IMR-90 (cell line): Measurements from ENCODE around the gene ALDH18A1. TPM values are rescaled to one million over a fixed set of nuclear protein-coding genes. Genes with fewer than 3 reads are reported as not detected.

ENCODE experiments used
- ATAC-seq: fragments of 200-7000 bp; cut with Tn5 transposase; 2 replicates; pipeline ENCODE4 v1.9.1; 2020; ENCODE audit warnings: low read depth, mild to moderate bottlenecking, moderate library complexity
- BruUV-seq: library from RNA; stranded (reverse); fragments of 400-500 nt; replicated peaks from 2 replicates; lab custom pipeline; 2021; lab: Mats Ljungman, UMichigan
- CTCF ChIA-PET: fragments of 300-600 bp; formaldehyde crosslinking; extraction: SDS; loops from one replicate; lab custom pipeline; 2021; ENCODE audit warnings: antibody characterized with exemption; lab: Yijun Ruan, JAX
- POLR2A ChIA-PET: fragments of 300-600 bp; sonication (Branson Sonifier 250); formaldehyde crosslinking; loops from one replicate; lab custom pipeline; 2022; ENCODE audit warnings: antibody characterized with exemption; ENCODE audit not compliant: unreplicated experiment; lab: Charles Lee
- DNase-seq: peaks from one replicate; pipeline ENCODE4 v3.0.0; 2013
- H2AFZ ChIP-seq: replicated peaks from 2 replicates; pipeline ENCODE3; 2013; ENCODE audit warnings: low read length, mild to moderate bottlenecking; ENCODE audit not compliant: poor library complexity
- H2AK5ac ChIP-seq: 2 replicates; pipeline ENCODE4 v1.6.1; 2013; ENCODE audit warnings: low read depth, low read length, inconsistent platforms
- H2AK9ac ChIP-seq: replicated peaks from 2 replicates; pipeline ENCODE3; 2013; ENCODE audit warnings: mild to moderate bottlenecking, low read depth, low read length, moderate library complexity; ENCODE audit not compliant: poor library complexity
- H2BK120ac ChIP-seq: 2 replicates; pipeline ENCODE4 v1.6.1; 2013; ENCODE audit warnings: low read depth, low read length, inconsistent platforms
- H2BK15ac ChIP-seq: 3 replicates; pipeline ENCODE4 v1.6.1; 2013; ENCODE audit warnings: low read depth, low read length, inconsistent platforms
- H2BK20ac ChIP-seq: 2 replicates; pipeline ENCODE4 v1.6.1; 2013; ENCODE audit warnings: low read depth, mild to moderate bottlenecking, inconsistent platforms, low read length, moderate library complexity
- H2BK5ac ChIP-seq: 2 replicates; pipeline ENCODE4 v1.6.1; 2013; ENCODE audit warnings: mild to moderate bottlenecking, low read depth, low read length, inconsistent platforms; ENCODE audit not compliant: poor library complexity, severe bottlenecking
- H3K14ac ChIP-seq: replicated peaks from 2 replicates; pipeline ENCODE4 v1.6.1; 2013; ENCODE audit warnings: low read depth, low read length, inconsistent platforms
- H3K18ac ChIP-seq: 2 replicates; pipeline ENCODE4 v1.6.1; 2013; ENCODE audit warnings: low read depth, low read length, control low read depth
- H3K23ac ChIP-seq: 2 replicates; pipeline ENCODE4 v1.6.1; 2013; ENCODE audit warnings: low read depth, low read length, inconsistent platforms
- H3K27ac ChIP-seq: 2 replicates; pipeline ENCODE4 v1.5.1; 2013; ENCODE audit warnings: mild to moderate bottlenecking, control low read depth, low read length; ENCODE audit not compliant: insufficient read depth
- H3K27me3 ChIP-seq: 2 replicates; pipeline ENCODE4 v1.6.1; 2013; ENCODE audit warnings: low read length; ENCODE audit not compliant: control insufficient read depth, insufficient read depth
- H3K36me3 ChIP-seq: 2 replicates; pipeline ENCODE4 v1.6.1; 2013; ENCODE audit warnings: low read length, mixed read lengths; ENCODE audit not compliant: control insufficient read depth, insufficient read depth
- H3K4ac ChIP-seq: 2 replicates; pipeline ENCODE4 v1.6.1; 2013; ENCODE audit warnings: low read depth, low read length, inconsistent platforms
- H3K4me1 ChIP-seq: 2 replicates; pipeline ENCODE4 v1.6.1; 2013; ENCODE audit warnings: low read length, mixed read lengths; ENCODE audit not compliant: control insufficient read depth, insufficient read depth
- H3K4me2 ChIP-seq: 2 replicates; pipeline ENCODE4 v1.6.1; 2013; ENCODE audit warnings: low read depth, mild to moderate bottlenecking, control low read depth, low read length, moderate library complexity
- H3K4me3 ChIP-seq: 2 replicates; pipeline ENCODE4 v1.5.1; 2013; ENCODE audit warnings: low read depth, mild to moderate bottlenecking, control low read depth, low read length, moderate library complexity; ENCODE audit not compliant: insufficient read depth
- H3K56ac ChIP-seq: 2 replicates; pipeline ENCODE4 v1.6.1; 2013; ENCODE audit warnings: low read length, inconsistent platforms; ENCODE audit not compliant: insufficient read depth; ENCODE audit errors: extremely low read depth
- H3K79me1 ChIP-seq, 2 experiments: 2 replicates each; pipeline ENCODE4 v1.6.1; 2013; ENCODE audit warnings: low read length in 2 of 2, inconsistent platforms in 1 of 2, low read depth in 1 of 2
- H3K9ac ChIP-seq: 2 replicates; pipeline ENCODE4 v1.6.1; 2013; ENCODE audit warnings: low read depth, low read length, control low read depth
- H3K9me1 ChIP-seq: 2 replicates; pipeline ENCODE4 v1.6.1; 2013; ENCODE audit warnings: low read length, inconsistent platforms; ENCODE audit not compliant: insufficient read depth
- H3K9me3 ChIP-seq: 2 replicates; pipeline ENCODE4 v1.6.1; 2013; ENCODE audit warnings: low read length; ENCODE audit not compliant: control insufficient read depth, insufficient read depth
- H4K20me1 ChIP-seq: 2 replicates; pipeline ENCODE4 v1.6.1; 2013; ENCODE audit warnings: low read length, inconsistent platforms; ENCODE audit not compliant: insufficient read depth
- H4K5ac ChIP-seq: 2 replicates; pipeline ENCODE4 v1.6.1; 2013; ENCODE audit warnings: mild to moderate bottlenecking, low read depth, low read length, control low read depth
- H4K8ac ChIP-seq, 2 experiments: 2 replicates each; pipeline ENCODE4 v1.6.1; 2013; ENCODE audit warnings: low read depth in 2 of 2, low read length in 2 of 2, control low read depth in 1 of 2, inconsistent platforms in 1 of 2
- H4K91ac ChIP-seq: 2 replicates; pipeline ENCODE4 v1.6.1; 2013; ENCODE audit warnings: low read depth, low read length, inconsistent platforms; ENCODE audit not compliant: insufficient read depth
- BHLHE40 ChIP-seq: fragments of 150-350 bp; IDR thresholded peaks from 2 replicates; pipeline ENCODE4 v1.6.1; 2016; ENCODE audit warnings: mild to moderate bottlenecking, low read depth, low read length
- CEBPB ChIP-seq: IDR thresholded peaks from 2 replicates; pipeline ENCODE4 v1.6.1; 2012; ENCODE audit warnings: low read depth, low read length, improper control_type of control experiment
- FOS ChIP-seq: fragments of 150-350 bp; IDR thresholded peaks from 2 replicates; pipeline ENCODE4 v1.6.1; 2016; ENCODE audit warnings: low read depth, low read length
- POLR2A ChIP-seq: IDR thresholded peaks from 2 replicates; pipeline ENCODE4 v1.6.1; 2012; ENCODE audit warnings: mild to moderate bottlenecking, low read depth, low read length
- RAD21 ChIP-seq: IDR thresholded peaks from 2 replicates; pipeline ENCODE4 v1.6.1; 2012; ENCODE audit warnings: low read length, improper control_type of control experiment
- SMC3 ChIP-seq: fragments of 150-350 bp; IDR thresholded peaks from 2 replicates; pipeline ENCODE4 v1.6.1; 2016; ENCODE audit warnings: low read depth, mild to moderate bottlenecking, antibody characterized with exemption, low read length, moderate library complexity
- USF2 ChIP-seq: fragments of 150-350 bp; IDR thresholded peaks from 2 replicates; pipeline ENCODE4 v1.6.1; 2017; ENCODE audit warnings: mild to moderate bottlenecking, antibody characterized with exemption, low read length, low read depth
- WGBS, 2 experiments: methylation state at CpG; one replicate each; pipeline versions ENCODE4 v1.1.5 to v1.1.7; 2013; ENCODE audit warnings: missing lambda C conversion rate in 2 of 2; ENCODE audit not compliant: insufficient read length in 1 of 2; ENCODE audit errors: extremely low coverage in 2 of 2; 5-methylcytosine and 5-hydroxymethylcytosine counted together
- dilution Hi-C: fragments of 300-500 bp; cut with HindIII; formaldehyde crosslinking; loops from one replicate; pipeline ENCODE4 v1.14.3; 2018; ENCODE audit warnings: low sequenced_read_pairs; ENCODE audit not compliant: unreplicated experiment
- in situ Hi-C: fragments of 300-500 bp; cut with MboI; formaldehyde crosslinking; loops from 3 replicates; pipeline ENCODE4 v1.14.3; 2019; ENCODE audit warnings: low sequenced_read_pairs, inconsistent platforms, mixed read lengths
- intact Hi-C: fragments of 100-400 bp; cut with micrococcal nuclease; formaldehyde crosslinking; loops from 2 replicates; pipeline ENCODE4 v1.10.0; 2022
- polyA plus RNA-seq, 3 experiments: library from polyadenylated mRNA; depleted of rRNA; stranded (reverse); fragments of >200 nt; gene quantifications; 2 replicates each; pipeline ENCODE4 v1.2.3, GENCODE V29; 2012; ENCODE audit warnings: low replicate concordance in 1 of 3
- total RNA-seq: library from RNA; depleted of rRNA; stranded (reverse); fragments of >200 nt; gene quantifications from 2 replicates; pipeline ENCODE4 v1.2.3, GENCODE V29; 2012

ALDH18A1 gene
- total and polyA plus RNA-seq, 2 of the 4 experiments (the other 2 are of a cell fraction), result 93.4 to 232 TPM

- H3K4me3 ChIP-seq, result no peak overlapping the region
- intact Hi-C loops, result no loop called here
- no peaks in the 10 kb centered on the region for H3K4me1 ChIP-seq
- no peak for ATAC-seq
- H3K4ac ChIP-seq, result no peak overlapping the region
- no peak overlapping the region for H4K8ac ChIP-seq
- H3K14ac ChIP-seq, result no peak overlapping the region
- no peaks in the 10 kb centered on the region for H3K9me3 ChIP-seq
- no peak overlapping the region for H3K18ac ChIP-seq
- dilution Hi-C loops, result no loop called here
- no peak overlapping the region for H3K9ac ChIP-seq
- H2AK5ac ChIP-seq, result no peak overlapping the region
- no peaks in the 10 kb centered on the region for H3K9me1 ChIP-seq
- H4K5ac ChIP-seq, result no peak overlapping the region
- H2BK15ac ChIP-seq, result no peak overlapping the region
- no peak overlapping the region for H3K27ac ChIP-seq
- no CpG with 5 or more reads among the region's 6 CpGs for WGBS, 2 experiments
- no peak overlapping the region for H3K56ac ChIP-seq
- H2AK9ac ChIP-seq, result no peak overlapping the region
- no peak for TF ChIP-seq CEBPB
- no peak for TF ChIP-seq SMC3
- no peak for TF ChIP-seq RAD21
- no peak for TF ChIP-seq POLR2A
- no peak for TF ChIP-seq BHLHE40
- no peak for TF ChIP-seq USF2
- TF ChIP-seq FOS, result no peak
- no peak overlapping the region for H2BK20ac ChIP-seq
- no peak overlapping the region for H2BK5ac ChIP-seq
- no peak overlapping the region for H3K23ac ChIP-seq
- no TSS peak for BruUV-seq
- H2BK120ac ChIP-seq, result no peak overlapping the region
- ChIA-PET POLR2A (no interaction called here), CTCF (no interaction called here)
- H3K79me1 ChIP-seq, result no peaks in the 10 kb centered on the region
- H3K4me2 ChIP-seq, result no peak overlapping the region
- no peaks in the 10 kb centered on the region for H4K20me1 ChIP-seq
- no peaks in the 10 kb centered on the region for H3K36me3 ChIP-seq
- no peak for DNase-seq
- H3K27me3 ChIP-seq, result peaks cover 6% of the 10 kb centered on the region; the same call in 1 of the 2 replicates
- no peak overlapping the region for H4K91ac ChIP-seq
- in situ Hi-C loops, result no loop called here
- no peak overlapping the region for H2AFZ ChIP-seq
Measured at GRCh38 chr10:95566136-95566535, 90.4 kb downstream of the ALDH18A1 start.
